H1 (cell line): Measurements from ENCODE around the gene WDR91. TPM values are rescaled to one million over a fixed set of nuclear protein-coding genes. Genes with fewer than 3 reads are reported as not detected.

Experiments
- CHD7 ChIP-seq: fragments of 300-600 bp; sonication (generic); IDR thresholded peaks from 2 replicates; pipeline ENCODE4 v1.7.1; 2012; ENCODE audit warnings: low read length, moderate library complexity, mild to moderate bottlenecking, inconsistent platforms; ENCODE audit not compliant: insufficient replicate concordance
- SP2 ChIP-seq: IDR thresholded peaks from 2 replicates; pipeline ENCODE4 v1.6.1; 2012; ENCODE audit warnings: mild to moderate bottlenecking, low read length, inconsistent platforms
- SRF ChIP-seq: IDR thresholded peaks from 2 replicates; pipeline ENCODE4 v1.6.1; 2011; ENCODE audit warnings: mild to moderate bottlenecking, low read depth, low read length, moderate library complexity
- TAF7 ChIP-seq: optimal IDR thresholded peaks from 2 replicates; pipeline ENCODE3; 2011; ENCODE audit warnings: low read depth, mild to moderate bottlenecking, inconsistent platforms, low read length, moderate library complexity, borderline replicate concordance
- polyA plus RNA-seq, 7 experiments: library from polyadenylated mRNA; depleted of rRNA in 3 of 7; stranded (reverse) in 5 of 7; unstranded in 2 of 7; fragments of >200 nt in 5 of 7; fragments of 200-250 nt in 2 of 7; gene quantifications; 1 replicate in 5 of 7; 2 replicates in 1 of 7; 4 replicates in 1 of 7; pipeline versions ENCODE4 v1.2.1 to v1.2.3, GENCODE V29; 2011 to 2013; ENCODE audit warnings: missing spikeins in 2 of 7, mixed read lengths in 2 of 7
- total RNA-seq: library from RNA; stranded (reverse); fragmentation: NEBNext Ultra II Directional; extraction: Animal tissue kit (Norgen Biotek cat#: 25700); gene quantifications from 2 replicates; pipeline ENCODE4 v1.2.1, GENCODE V29; 2021
- TF ChIP-seq, protein P1 (sequence below): IDR thresholded peaks from 2 replicates; pipeline ENCODE4 v1.6.1; 2011; ENCODE audit warnings: low read length, improper control_type of control experiment
- TF ChIP-seq, protein P2 (sequence below), 3 experiments: IDR thresholded peaks; 1 replicate in 2 of 3; 2 replicates in 1 of 3; pipeline versions ENCODE4 v1.5.1 to v1.6.1; 2011; ENCODE audit warnings: low read length in 3 of 3, mild to moderate bottlenecking in 3 of 3, inconsistent platforms in 2 of 3, low read depth in 1 of 3, moderate library complexity in 1 of 3; ENCODE audit not compliant: insufficient read depth in 1 of 3; ENCODE audit errors: control extremely low read depth in 1 of 3
- TF ChIP-seq, protein P3 (sequence below): IDR thresholded peaks from 2 replicates; pipeline ENCODE4 v1.6.1; 2012; ENCODE audit warnings: inconsistent platforms

WDR91 gene
- total and polyA plus RNA-seq, 2 of the 8 experiments (the other 6 are each of a cell fraction or from before 2014, with no cell fraction given) = 8.2 to 14.7 TPM

DNA sequence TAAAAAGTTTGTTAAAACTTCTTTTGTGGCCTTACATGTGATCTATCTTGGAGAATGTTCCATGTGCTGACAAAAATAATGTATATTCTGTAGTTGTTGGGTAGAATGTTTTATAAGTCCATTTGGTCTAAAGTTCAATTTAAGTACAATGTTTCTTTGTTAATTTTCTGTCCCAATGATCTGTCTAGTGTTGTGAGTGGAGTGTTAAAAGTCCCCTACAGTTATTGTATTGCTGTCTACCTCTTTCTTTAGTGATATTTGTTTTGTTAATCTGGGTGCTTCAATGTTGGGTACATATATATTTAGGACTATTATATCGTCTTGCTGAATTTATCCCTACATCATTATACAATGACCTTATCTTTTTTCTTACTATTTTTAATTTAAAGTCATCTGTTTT lies 56.6 kb downstream of the WDR91 start (continued):
- TF ChIP-seq CHD7 (no peak), SRF (no peak), SP2 (no peak), TAF7 (no peak)
- TF ChIP-seq, protein P1, sequence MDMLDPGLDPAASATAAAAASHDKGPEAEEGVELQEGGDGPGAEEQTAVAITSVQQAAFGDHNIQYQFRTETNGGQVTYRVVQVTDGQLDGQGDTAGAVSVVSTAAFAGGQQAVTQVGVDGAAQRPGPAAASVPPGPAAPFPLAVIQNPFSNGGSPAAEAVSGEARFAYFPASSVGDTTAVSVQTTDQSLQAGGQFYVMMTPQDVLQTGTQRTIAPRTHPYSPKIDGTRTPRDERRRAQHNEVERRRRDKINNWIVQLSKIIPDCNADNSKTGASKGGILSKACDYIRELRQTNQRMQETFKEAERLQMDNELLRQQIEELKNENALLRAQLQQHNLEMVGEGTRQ = no peak
- TF ChIP-seq, protein P2, sequence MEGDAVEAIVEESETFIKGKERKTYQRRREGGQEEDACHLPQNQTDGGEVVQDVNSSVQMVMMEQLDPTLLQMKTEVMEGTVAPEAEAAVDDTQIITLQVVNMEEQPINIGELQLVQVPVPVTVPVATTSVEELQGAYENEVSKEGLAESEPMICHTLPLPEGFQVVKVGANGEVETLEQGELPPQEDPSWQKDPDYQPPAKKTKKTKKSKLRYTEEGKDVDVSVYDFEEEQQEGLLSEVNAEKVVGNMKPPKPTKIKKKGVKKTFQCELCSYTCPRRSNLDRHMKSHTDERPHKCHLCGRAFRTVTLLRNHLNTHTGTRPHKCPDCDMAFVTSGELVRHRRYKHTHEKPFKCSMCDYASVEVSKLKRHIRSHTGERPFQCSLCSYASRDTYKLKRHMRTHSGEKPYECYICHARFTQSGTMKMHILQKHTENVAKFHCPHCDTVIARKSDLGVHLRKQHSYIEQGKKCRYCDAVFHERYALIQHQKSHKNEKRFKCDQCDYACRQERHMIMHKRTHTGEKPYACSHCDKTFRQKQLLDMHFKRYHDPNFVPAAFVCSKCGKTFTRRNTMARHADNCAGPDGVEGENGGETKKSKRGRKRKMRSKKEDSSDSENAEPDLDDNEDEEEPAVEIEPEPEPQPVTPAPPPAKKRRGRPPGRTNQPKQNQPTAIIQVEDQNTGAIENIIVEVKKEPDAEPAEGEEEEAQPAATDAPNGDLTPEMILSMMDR (IDR thresholded peaks at IDR 0.05; ENCODE audit: control extremely low read depth in 1 of 3, insufficient read depth in 1 of 3, low read depth in 1 of 3, low read length in 3 of 3) = no peak
- TF ChIP-seq, protein P3, sequence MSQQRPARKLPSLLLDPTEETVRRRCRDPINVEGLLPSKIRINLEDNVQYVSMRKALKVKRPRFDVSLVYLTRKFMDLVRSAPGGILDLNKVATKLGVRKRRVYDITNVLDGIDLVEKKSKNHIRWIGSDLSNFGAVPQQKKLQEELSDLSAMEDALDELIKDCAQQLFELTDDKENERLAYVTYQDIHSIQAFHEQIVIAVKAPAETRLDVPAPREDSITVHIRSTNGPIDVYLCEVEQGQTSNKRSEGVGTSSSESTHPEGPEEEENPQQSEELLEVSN = no peak
